ELF-1 (cell line): Measurements from ENCODE around the gene ASZ1.

ENCODE experiments used
- DNase-seq: peaks from one replicate; pipeline ENCODE4 v3.0.0-alpha.2; 2016; ENCODE audit warnings: low read depth, low spot score

Gene ASZ1

GRCh38 chr7:117338020-117338419, 89.3 kb downstream of the ASZ1 start:
- no peak for DNase-seq

- no peak for DNase-seq
These were observed 94.1 kb downstream of the ASZ1 start for GRCh38 chr7:117333168-117333567.

- no peak for DNase-seq
These were observed 95.3 kb downstream of the ASZ1 start for GRCh38 chr7:117332031-117332430.

GRCh38 chr7:117325836-117326235, 101.5 kb downstream of the ASZ1 start:
- no peak for DNase-seq

GRCh38 chr7:117324960-117325359, 102.3 kb downstream of the ASZ1 start:
- no peak for DNase-seq

- DNase-seq, result peak; percentile 49
These were observed 103.2 kb downstream of the ASZ1 start for GRCh38 chr7:117323851-117324711.

- peak; percentile 48 for DNase-seq
These were observed 103.9 kb downstream of the ASZ1 start for GRCh38 chr7:117323305-117323850.

GRCh38 chr7:117322741-117323304, 104.5 kb downstream of the ASZ1 start, which contains the start of gene WNT2:
WNT2 (minus strand) TSS chr7:117323058; CDS start chr7:117322989, 69 bp downstream.
- DNase-seq, result peak; percentile 33

GRCh38 chr7:117320523-117320922, 106.8 kb downstream of the ASZ1 start:
- no peak for DNase-seq

GRCh38 chr7:117319181-117319580, 108.1 kb downstream of the ASZ1 start:
- no peak for DNase-seq

- DNase-seq, result no peak
These were observed 113.7 kb downstream of the ASZ1 start for GRCh38 chr7:117313582-117313981.
